IMR-90 (cell line): ENCODE data around the gene GAPVD1.

Experiments
- CTCF ChIP-seq: conservative IDR thresholded peaks from 2 replicates; pipeline ENCODE4 v1.5.1; 2012; ENCODE audit warnings: mild to moderate bottlenecking, low read depth, low read length, improper control_type of control experiment
- FOS ChIP-seq: fragments of 150-350 bp; IDR thresholded peaks from 2 replicates; pipeline ENCODE4 v1.6.1; 2016; ENCODE audit warnings: low read depth, low read length
- MAZ ChIP-seq: IDR thresholded peaks from 2 replicates; pipeline ENCODE4 v1.6.1; 2012; ENCODE audit warnings: low read depth, mild to moderate bottlenecking, low read length, improper control_type of control experiment, moderate library complexity, borderline replicate concordance

GRCh38 chr9:125404733-125405132 lies 143.1 kb downstream of the GAPVD1 start:
- TF ChIP-seq CTCF (no peak), MAZ (no peak), FOS (no peak)
